ENCODE data around the gene AXL.

The AXL gene

DNA sequence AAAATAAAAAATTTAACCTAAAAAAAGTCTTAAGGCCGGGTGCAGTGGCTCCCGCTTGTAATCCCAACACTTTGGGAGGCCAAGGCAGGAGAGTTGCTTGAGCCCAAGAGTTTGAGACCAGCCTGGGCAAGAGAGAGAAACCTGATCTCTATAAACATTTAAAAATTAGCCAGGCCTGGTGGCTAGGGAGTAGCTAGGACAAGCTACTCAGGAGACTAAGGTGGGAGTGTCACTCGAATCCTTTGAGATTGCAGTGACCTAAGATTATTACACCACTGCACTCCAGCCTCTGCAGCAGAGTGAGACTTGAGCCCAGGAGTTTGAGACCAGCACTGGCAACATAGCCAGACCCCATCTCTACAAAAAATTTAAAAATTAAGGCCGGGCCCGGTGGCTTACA is 92.0 kb downstream of the AXL start:
- H3K4me3 ChIP-seq (ENCODE audit: low read depth, low read length) = peak overlapping the region; percentile 90
- no peak overlapping the region; the same call in 1 of the 2 replicates for H3K27ac ChIP-seq (ENCODE audit: low read depth, low read length)
- H3K9ac ChIP-seq (ENCODE audit: low read length) = peak overlapping the region; percentile 96
- peaks cover 49% of the 10 kb centered on the region for H3K36me3 ChIP-seq (ENCODE audit: control insufficient read depth, insufficient read depth, low read length)
- H3K27me3 ChIP-seq (ENCODE audit: control insufficient read depth, insufficient read depth, low read length) = no peaks in the 10 kb centered on the region
- peaks cover 16% of the 10 kb centered on the region for H3K4me1 ChIP-seq (ENCODE audit: control insufficient read depth, insufficient read depth, low read length)
- no peaks in the 10 kb centered on the region for H3K9me3 ChIP-seq (ENCODE audit: control insufficient read depth, insufficient read depth, low read depth, low read length)
